Activated CD4-positive, alpha-beta T cell treated with anti-CD3 and anti-CD28 coated beads for 36 hours (primary cell): ENCODE measurements around the gene NPY1R. TPM values are rescaled to one million over a fixed set of nuclear protein-coding genes. Genes with fewer than 3 reads are reported as not detected.

Experiments
- ATAC-seq: fragments of 200-7000 bp; cut with Tn5 transposase; one replicate; pipeline ENCODE4 v1.10.0; 2021; ENCODE audit warnings: mild to moderate bottlenecking, moderate library complexity
- CTCF ChIA-PET: fragments of 350-600 bp; sonication (Branson Sonifier 250); formaldehyde crosslinking; loops from one replicate; lab custom pipeline; 2021; ENCODE audit warnings: antibody characterized with exemption; lab: Charles Lee
- POLR2A ChIA-PET: fragments of 350-600 bp; sonication (Branson Sonifier 250); formaldehyde crosslinking; loops from one replicate; lab custom pipeline; 2021; ENCODE audit warnings: antibody characterized with exemption, inconsistent platforms; lab: Charles Lee
- DNase-seq: peaks from one replicate; pipeline ENCODE4 v3.0.0-alpha.2; 2020
- H3K27ac Mint-ChIP-seq: one replicate; pipeline ENCODE4 v1.8.0; 2021; ENCODE audit warnings: mixed read lengths
- H3K27me3 Mint-ChIP-seq: one replicate; pipeline ENCODE4 v1.8.0; 2021; ENCODE audit warnings: mixed read lengths
- H3K36me3 Mint-ChIP-seq: one replicate; pipeline ENCODE4 v1.8.0; 2021; ENCODE audit warnings: low read depth, mixed read lengths
- H3K4me1 Mint-ChIP-seq: one replicate; pipeline ENCODE4 v1.8.0; 2021; ENCODE audit warnings: mixed read lengths
- H3K4me3 Mint-ChIP-seq: one replicate; pipeline ENCODE4 v1.8.0; 2021; ENCODE audit warnings: mild to moderate bottlenecking, moderate library complexity, mixed read lengths
- H3K9me3 Mint-ChIP-seq: one replicate; pipeline ENCODE4 v1.8.0; 2021; ENCODE audit warnings: low read depth, mixed read lengths
- intact Hi-C, 2 experiments: fragments of 100-400 bp; cut with DNase I in 1 of 2; cut with micrococcal nuclease in 1 of 2; formaldehyde crosslinking; loops; one replicate each; pipeline versions ENCODE4 v1.14.2 to v1.15.1; 2022 to 2024; cut with DNase I, micrococcal nuclease
- total RNA-seq, 2 experiments: library from RNA; stranded (reverse); gene quantifications; one replicate each; pipeline ENCODE4 v1.2.3, GENCODE V29; 2021

NPY1R gene
- total RNA-seq, 2 experiments from 2014 or later, result not detected

- POLR2A ChIA-PET, result no interaction called here
- intact Hi-C loops, result loop anchor here (1.0 to 5.0 kb wide), 7 partner anchors 165 to 835 kb away; partner anchors contain the start of gene NAF1 (in 1 of the 2)
- ATAC-seq, result peak; percentile 26
- peak; percentile 23 for DNase-seq
- H3K27ac Mint-ChIP-seq, result no peak overlapping the region
- no peaks in the 10 kb centered on the region for H3K36me3 Mint-ChIP-seq
- H3K9me3 Mint-ChIP-seq, result no peaks in the 10 kb centered on the region
- CTCF ChIA-PET, result interaction anchor here (0.7 to 1.3 kb wide), 4 partner anchors 15 to 824 kb away, joined by 3 to 5 read pairs (median 3); no protein-coding TSS in a partner anchor
- H3K4me1 Mint-ChIP-seq, result peaks cover 14% of the 10 kb centered on the region
- peak overlapping the region; percentile 56 for H3K4me3 Mint-ChIP-seq
- peaks cover 38% of the 10 kb centered on the region for H3K27me3 Mint-ChIP-seq
Measured at GRCh38 chr4:163331629-163332376, 593 bp downstream of the NPY1R start.

GRCh38 chr4:163330916-163331628, 1.3 kb downstream of the NPY1R start:
- H3K4me3 Mint-ChIP-seq, result no peak overlapping the region

GRCh38 chr4:163317110-163317509, 15.3 kb downstream of the NPY1R start:
- DNase-seq, result no peak
- peaks cover 23% of the 10 kb centered on the region for H3K9me3 Mint-ChIP-seq
- no peaks in the 10 kb centered on the region for H3K4me1 Mint-ChIP-seq
- no peak for ATAC-seq
- H3K27me3 Mint-ChIP-seq, result peaks cover 13% of the 10 kb centered on the region
- H3K27ac Mint-ChIP-seq, result no peak overlapping the region
- intact Hi-C loops, result no loop called here
- ChIA-PET CTCF (no interaction called here), POLR2A (no interaction called here)
- H3K4me3 Mint-ChIP-seq, result no peak overlapping the region
- H3K36me3 Mint-ChIP-seq, result no peaks in the 10 kb centered on the region

More at GRCh38 chr4:163330916-163331628, 1.3 kb downstream of the NPY1R start:
- Mint-ChIP-seq H3K36me3 (no peaks in the 10 kb centered on the region), H3K27ac (no peak overlapping the region), H3K9me3 (no peaks in the 10 kb centered on the region), H3K4me1 (peaks cover 14% of the 10 kb centered on the region), H3K27me3 (peaks cover 38% of the 10 kb centered on the region)
- intact Hi-C loops, result loop anchor here in 1 of 2 experiments (5.0 kb wide), 2 partner anchors 164 to 211 kb away; partner anchors contain the start of gene NAF1
- DNase-seq (no peak), ATAC-seq (no peak)
- ChIA-PET POLR2A (no interaction called here), CTCF (interaction anchor here (0.7 kb wide), 1 partner anchor 186 kb away, joined by 4 read pairs; no protein-coding TSS in a partner anchor)

DNA sequence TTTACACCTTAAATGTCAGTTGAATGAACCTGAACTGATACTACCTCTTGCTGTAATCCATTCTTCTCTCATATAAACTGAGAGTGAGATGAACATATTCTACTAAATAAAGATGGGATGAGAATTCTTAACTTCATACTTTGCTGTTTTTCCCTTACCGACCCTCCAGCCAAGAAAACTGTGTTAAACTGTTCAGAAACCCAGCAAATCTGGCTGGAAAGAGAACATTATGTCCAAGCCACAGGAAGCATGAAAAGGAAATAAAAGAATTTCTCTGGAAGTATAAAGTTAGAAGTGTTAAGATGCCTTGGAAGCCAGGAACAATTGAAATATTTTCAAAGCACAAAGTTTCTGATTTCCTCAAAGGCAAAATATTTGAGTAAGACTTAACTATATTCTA, 22.9 kb downstream of the NPY1R start:
- no peaks in the 10 kb centered on the region for H3K9me3 Mint-ChIP-seq
- POLR2A ChIA-PET, result no interaction called here
- no peak for DNase-seq
- H3K27me3 Mint-ChIP-seq, result peaks cover 7% of the 10 kb centered on the region
- intact Hi-C loops, result no loop called here
- H3K36me3 Mint-ChIP-seq, result no peaks in the 10 kb centered on the region
- no peak for ATAC-seq
- no peak overlapping the region for H3K4me3 Mint-ChIP-seq
- no peak overlapping the region for H3K27ac Mint-ChIP-seq
- CTCF ChIA-PET, result interaction anchor here (0.5 to 1.3 kb wide), 2 partner anchors 8 to 31 kb away, joined by 3 to 4 read pairs; no protein-coding TSS in a partner anchor
- H3K4me1 Mint-ChIP-seq, result no peaks in the 10 kb centered on the region

DNA sequence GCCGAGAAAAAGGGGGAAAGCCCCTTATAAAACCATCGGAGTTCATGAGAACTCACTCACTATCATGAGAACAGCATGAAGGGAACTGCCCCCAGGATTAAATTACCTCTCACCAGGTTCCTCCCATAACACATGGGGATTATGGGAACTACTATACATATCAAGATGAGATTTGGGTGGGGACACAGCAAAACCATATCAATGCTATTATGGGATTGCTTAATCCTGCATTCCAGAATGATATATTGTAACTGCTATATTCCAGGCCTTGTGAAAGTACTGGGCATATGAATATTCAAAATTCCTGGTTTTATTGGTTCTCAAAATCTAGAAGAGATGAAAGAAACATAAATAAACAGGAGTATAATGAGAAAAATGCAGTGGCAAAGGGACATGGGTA, 29.3 kb downstream of the NPY1R start:
- ChIA-PET POLR2A (no interaction called here), CTCF (no interaction called here)
- H3K27ac Mint-ChIP-seq, result no peak overlapping the region
- peaks cover 2% of the 10 kb centered on the region for H3K27me3 Mint-ChIP-seq
- no peaks in the 10 kb centered on the region for H3K36me3 Mint-ChIP-seq
- intact Hi-C loops, result no loop called here
- ATAC-seq, result no peak
- H3K4me3 Mint-ChIP-seq, result no peak overlapping the region
- no peak for DNase-seq
- H3K9me3 Mint-ChIP-seq, result no peaks in the 10 kb centered on the region
- no peaks in the 10 kb centered on the region for H3K4me1 Mint-ChIP-seq

DNA sequence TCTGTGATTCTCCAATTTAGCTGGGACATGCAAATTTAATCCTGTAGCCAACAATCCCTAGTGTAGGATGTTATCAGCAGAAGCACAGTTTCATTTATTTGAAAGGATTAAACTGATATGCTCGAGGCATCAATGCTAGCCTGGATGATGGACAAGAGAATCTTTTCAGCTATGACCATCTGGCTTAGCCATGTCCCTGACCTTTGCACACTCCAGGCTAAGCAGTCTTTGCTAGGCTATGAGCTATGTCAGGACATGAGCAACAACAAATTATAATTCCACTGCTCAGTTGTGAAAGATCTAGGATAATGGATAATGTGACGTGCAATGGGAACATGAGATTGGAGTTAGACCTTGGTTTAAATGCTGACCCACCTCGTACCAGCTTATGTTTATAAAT, 32.0 kb downstream of the NPY1R start:
- no peak overlapping the region for H3K4me3 Mint-ChIP-seq
- no peaks in the 10 kb centered on the region for H3K36me3 Mint-ChIP-seq
- no peaks in the 10 kb centered on the region for H3K9me3 Mint-ChIP-seq
- POLR2A ChIA-PET, result no interaction called here
- DNase-seq, result no peak
- CTCF ChIA-PET, result no interaction called here
- no peaks in the 10 kb centered on the region for H3K4me1 Mint-ChIP-seq
- H3K27ac Mint-ChIP-seq, result no peak overlapping the region
- intact Hi-C loops, result no loop called here
- peaks cover 2% of the 10 kb centered on the region for H3K27me3 Mint-ChIP-seq
- ATAC-seq, result no peak

DNA sequence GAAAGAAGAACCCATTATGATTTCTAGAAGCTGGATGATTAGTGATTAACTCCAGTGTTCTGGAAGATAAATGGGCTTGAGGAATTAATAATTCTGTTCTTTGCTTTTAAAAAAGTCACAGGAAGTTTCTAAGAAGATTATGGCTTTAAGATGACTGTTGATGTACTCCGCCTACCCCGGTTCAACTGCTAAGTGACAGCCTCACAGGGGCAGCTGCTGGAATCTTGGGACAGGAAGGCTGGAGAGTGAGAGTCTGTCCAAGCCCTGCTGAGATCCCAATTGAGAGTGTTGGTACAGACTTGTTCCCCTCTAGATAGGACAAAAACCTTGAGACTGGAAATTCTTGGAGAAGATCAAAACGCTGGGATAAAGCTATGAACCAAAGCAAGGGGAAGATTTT, 37.3 kb downstream of the NPY1R start:
- H3K4me3 Mint-ChIP-seq, result no peak overlapping the region
- POLR2A ChIA-PET, result no interaction called here

GRCh38 chr4:163284304-163284703, 48.1 kb downstream of the NPY1R start:
- no peaks in the 10 kb centered on the region for H3K4me1 Mint-ChIP-seq
- ATAC-seq (no peak), DNase-seq (no peak)
- H3K27me3 Mint-ChIP-seq, result peaks cover 4% of the 10 kb centered on the region
- no peaks in the 10 kb centered on the region for H3K36me3 Mint-ChIP-seq
- intact Hi-C loops, result no loop called here
- H3K4me3 Mint-ChIP-seq, result no peak overlapping the region
- no peaks in the 10 kb centered on the region for H3K9me3 Mint-ChIP-seq
- ChIA-PET POLR2A (no interaction called here), CTCF (no interaction called here)
- no peak overlapping the region for H3K27ac Mint-ChIP-seq

More for the DNA sequence above, 37.3 kb downstream of the NPY1R start:
- Mint-ChIP-seq H3K27me3 (peaks cover 4% of the 10 kb centered on the region), H3K9me3 (no peaks in the 10 kb centered on the region), H3K4me1 (no peaks in the 10 kb centered on the region), H3K36me3 (no peaks in the 10 kb centered on the region), H3K27ac (no peak overlapping the region)
- CTCF ChIA-PET, result no interaction called here
- intact Hi-C loops, result no loop called here
- ATAC-seq (no peak), DNase-seq (no peak)

- CTCF ChIA-PET, result interaction anchor here (0.6 kb wide), 1 partner anchor 818 kb away, joined by 3 read pairs; no protein-coding TSS in a partner anchor
- Mint-ChIP-seq H3K4me1 (no peaks in the 10 kb centered on the region), H3K36me3 (no peaks in the 10 kb centered on the region), H3K27me3 (peaks cover 8% of the 10 kb centered on the region), H3K4me3 (no peak overlapping the region), H3K9me3 (no peaks in the 10 kb centered on the region), H3K27ac (no peak overlapping the region)
- POLR2A ChIA-PET, result no interaction called here
- no peak for DNase-seq
- ATAC-seq, result no peak
- intact Hi-C loops, result no loop called here
Measured at GRCh38 chr4:163280703-163281519, 51.5 kb downstream of the NPY1R start.

DNA sequence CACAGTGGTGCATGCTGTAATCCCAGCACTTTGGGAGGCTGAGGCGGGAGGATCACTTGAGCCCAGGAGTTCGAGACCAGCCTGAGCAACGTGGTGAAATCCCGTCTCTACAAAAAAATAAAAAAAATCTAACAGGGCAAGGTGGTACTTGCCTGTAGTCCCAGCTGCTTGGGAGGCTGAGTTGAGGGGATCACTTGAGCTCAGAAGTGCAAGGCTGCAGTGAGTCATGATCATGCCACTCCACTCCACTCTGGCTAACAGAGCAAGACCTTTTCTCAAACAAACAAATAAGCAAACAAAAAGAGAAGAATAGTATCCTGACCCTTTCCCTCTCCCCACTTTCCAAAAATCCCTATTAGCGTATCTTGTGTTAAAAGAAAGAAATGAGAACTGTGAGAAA, 52.7 kb downstream of the NPY1R start:
- Mint-ChIP-seq H3K4me1 (no peaks in the 10 kb centered on the region), H3K4me3 (no peak overlapping the region), H3K27ac (no peak overlapping the region), H3K9me3 (no peaks in the 10 kb centered on the region), H3K27me3 (peaks cover 8% of the 10 kb centered on the region), H3K36me3 (no peaks in the 10 kb centered on the region)
- ATAC-seq, result no peak
- POLR2A ChIA-PET, result no interaction called here
- CTCF ChIA-PET, result interaction anchor here (0.6 kb wide), 1 partner anchor 493 kb away, joined by 3 read pairs; no protein-coding TSS in a partner anchor
- DNase-seq, result no peak
- intact Hi-C loops, result no loop called here

- no peaks in the 10 kb centered on the region for H3K9me3 Mint-ChIP-seq
- DNase-seq (no peak), ATAC-seq (no peak)
- H3K4me3 Mint-ChIP-seq, result no peak overlapping the region
- CTCF ChIA-PET, result no interaction called here
- peaks cover 12% of the 10 kb centered on the region for H3K27me3 Mint-ChIP-seq
- H3K27ac Mint-ChIP-seq, result no peak overlapping the region
- intact Hi-C loops, result no loop called here
- POLR2A ChIA-PET, result no interaction called here
- H3K4me1 Mint-ChIP-seq, result no peaks in the 10 kb centered on the region
- H3K36me3 Mint-ChIP-seq, result no peaks in the 10 kb centered on the region
Measured at GRCh38 chr4:163274861-163275260, 57.5 kb downstream of the NPY1R start.
